Sigmoid colon (tissue), 4 donors: ENCODE measurements around the gene LRRC3.

Source experiments
- CTCF ChIP-seq, 4 experiments: fragments of 450-650 bp in 3 of 4; fragments of 200-600 bp in 1 of 4; IDR thresholded peaks; one replicate each; pipeline ENCODE4 v1.5.1; 2016 to 2019; ENCODE audit warnings: antibody characterized with exemption in 4 of 4, mild to moderate bottlenecking in 3 of 4, moderate library complexity in 2 of 4
- EP300 ChIP-seq, 4 donors: sonication (generic); formaldehyde crosslinking; IDR thresholded peaks; one replicate each; pipeline ENCODE4 v1.6.1; 2017; ENCODE audit warnings: antibody characterized with exemption in 4 of 4
- POLR2AphosphoS5 ChIP-seq, 4 donors: sonication (generic); formaldehyde crosslinking; IDR thresholded peaks; one replicate each; pipeline ENCODE4 v1.6.1; 2017; ENCODE audit warnings: antibody characterized with exemption in 4 of 4

- TF ChIP-seq CTCF (IDR thresholded peaks at IDR 0.05) (no peak), EP300 (IDR thresholded peaks at IDR 0.05) (no peak), POLR2AphosphoS5 (IDR thresholded peaks at IDR 0.05) (no peak)
Measured at GRCh38 chr21:44495611-44496563, 40.6 kb downstream of the LRRC3 start.
